IPS-NIHi7 (cell line): ENCODE measurements around the gene MAN2B1.
"Not testable (repeated sequence)": the region's sequence is repeated elsewhere in the genome, so short reads cannot be mapped to it uniquely, and the experiment has no call there.

ENCODE experiments used
- DNase-seq: peaks from one replicate; pipeline ENCODE4 v3.0.0; 2012; ENCODE audit warnings: mixed read lengths; ENCODE audit errors: extremely low spot score

The MAN2B1 gene

GRCh38 chr19:12689012-12689411 lies 22.5 kb upstream of the MAN2B1 start:
- DNase-seq: no peak

DNA sequence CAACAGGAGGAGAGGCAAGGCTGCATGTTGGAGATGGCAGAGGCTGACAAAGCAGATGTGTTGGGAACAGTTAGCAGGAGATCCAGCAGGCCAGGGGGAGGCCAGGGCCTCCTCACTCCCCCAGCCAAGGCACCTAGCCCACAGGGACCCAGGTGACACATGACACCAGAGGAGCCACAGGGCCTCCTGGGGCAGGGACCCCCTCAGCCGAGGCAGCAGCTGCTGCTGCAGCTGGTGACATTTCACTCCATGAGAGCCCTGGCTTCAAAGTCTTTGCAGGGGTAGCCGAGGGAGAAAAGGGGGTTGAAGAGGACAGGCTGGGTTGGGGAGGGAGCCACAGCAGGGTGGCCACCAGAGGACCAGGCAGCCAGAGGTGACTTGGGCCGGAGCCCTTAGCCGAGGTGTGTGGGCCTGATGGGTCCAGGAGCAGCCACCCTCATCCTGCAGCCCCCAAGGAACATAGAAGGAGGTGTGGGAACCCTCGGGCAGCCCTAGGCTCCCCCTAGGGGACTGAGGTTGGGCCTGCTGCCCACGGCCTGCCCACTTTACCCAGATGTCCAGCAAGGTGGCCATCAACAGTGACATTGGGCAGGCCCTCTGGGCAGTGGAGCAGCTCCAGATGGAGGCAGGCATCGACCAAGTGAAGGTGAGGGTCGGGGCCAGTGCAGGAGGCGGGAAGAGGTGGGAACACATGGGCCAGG lies 21.1 kb upstream of the MAN2B1 start, which contains the start of gene GNG14:
GNG14 (plus strand) TSS at position 503 of the 701 bp plus-strand sequence; CDS start at position 554, 51 bp downstream.
- DNase-seq: no peak

DNA sequence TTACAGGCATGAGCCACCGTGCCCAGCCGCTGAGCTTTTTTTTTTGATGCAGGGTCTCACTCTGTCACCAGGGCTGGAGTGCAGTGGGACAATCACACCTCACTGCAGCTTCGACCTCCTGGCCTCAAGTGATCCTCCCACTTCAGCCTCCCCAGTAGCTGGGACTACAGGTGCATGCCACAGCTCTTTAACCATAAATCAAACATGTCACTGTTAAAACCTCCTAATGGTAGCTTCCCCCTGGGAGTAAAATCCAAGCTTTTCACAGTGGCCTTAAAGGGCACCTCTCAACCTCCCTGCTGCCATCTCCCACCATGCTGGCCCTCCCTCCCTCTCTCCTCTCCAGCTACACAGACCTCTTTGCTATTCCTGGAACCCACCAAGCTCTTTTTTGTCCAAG lies 19.3 kb upstream of the MAN2B1 start:
- DNase-seq: no peak

GRCh38 chr19:12681074-12681987 lies 14.8 kb upstream of the MAN2B1 start, which contains the start of gene DHPS:
Gene DHPS, minus strand, starts transcription at chr19:12681880. Its CDS starts 114 bp downstream, at chr19:12681766.
- DNase-seq: peak; percentile 92

DNA sequence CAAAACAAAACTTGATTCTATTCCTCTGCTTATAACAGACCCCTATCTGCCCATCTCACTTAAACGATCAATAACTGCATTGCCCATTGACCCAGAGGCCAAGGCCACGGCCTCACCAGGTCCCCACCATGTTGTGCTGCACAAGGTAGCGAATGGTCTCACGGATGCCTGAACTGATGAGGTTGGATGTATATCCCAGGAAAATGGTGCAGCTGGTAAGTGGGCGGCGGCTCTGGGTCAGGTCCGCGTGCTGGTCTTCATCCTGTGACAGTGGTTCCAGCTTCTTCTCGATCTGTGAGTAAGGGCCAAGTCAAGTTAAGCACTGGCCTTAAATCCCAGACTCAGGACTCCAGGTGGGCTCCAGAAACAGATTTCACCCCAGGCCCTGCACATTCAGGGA lies 13.5 kb upstream of the MAN2B1 start:
- no peak for DNase-seq

GRCh38 chr19:12678039-12678438 lies 11.5 kb upstream of the MAN2B1 start:
- not testable (repeated sequence) for DNase-seq

DNA sequence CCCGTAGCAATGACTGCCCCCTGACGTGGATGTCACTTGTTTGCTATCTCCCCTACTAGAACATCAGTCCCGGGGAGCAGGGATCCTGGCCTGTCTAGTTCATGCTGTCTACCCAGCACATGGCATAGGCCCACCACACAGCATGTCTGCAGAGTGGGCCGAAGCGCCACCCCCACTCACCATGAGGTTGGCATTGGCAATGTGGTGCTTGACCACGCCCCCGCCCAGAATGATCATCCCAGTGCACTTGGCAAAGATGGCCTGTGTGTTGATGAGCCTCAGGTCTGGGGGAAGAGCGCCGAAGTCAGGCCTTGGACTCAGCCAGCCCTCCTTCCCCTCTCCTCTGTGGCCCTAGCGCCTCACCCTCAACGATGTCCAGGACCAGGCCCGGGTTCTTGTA lies 10.4 kb upstream of the MAN2B1 start:
- DNase-seq: no peak

DNA sequence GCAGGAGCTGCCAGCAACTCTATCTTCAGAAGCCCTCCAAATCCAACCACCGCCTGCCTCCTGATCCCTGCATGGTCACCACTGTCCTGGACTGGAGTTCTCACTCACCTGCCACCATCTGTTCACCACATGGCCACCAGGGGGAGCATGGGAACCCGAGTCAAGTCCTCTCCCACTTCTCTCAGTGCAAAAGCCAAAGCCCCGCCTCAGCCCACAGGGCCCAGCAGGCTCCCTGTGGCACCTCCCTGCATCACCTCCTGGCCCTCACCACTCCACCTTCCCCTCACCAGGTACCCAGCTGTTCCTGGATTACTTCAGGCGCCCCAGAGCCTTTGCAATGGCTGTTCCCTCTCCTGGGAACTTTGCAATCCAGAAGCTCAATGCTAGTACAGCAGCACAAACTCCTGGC lies 9.8 kb upstream of the MAN2B1 start:
- peak; percentile 87 for DNase-seq

- DNase-seq: no peak
Measured at GRCh38 chr19:12675940-12676339, 9.4 kb upstream of the MAN2B1 start.

DNA sequence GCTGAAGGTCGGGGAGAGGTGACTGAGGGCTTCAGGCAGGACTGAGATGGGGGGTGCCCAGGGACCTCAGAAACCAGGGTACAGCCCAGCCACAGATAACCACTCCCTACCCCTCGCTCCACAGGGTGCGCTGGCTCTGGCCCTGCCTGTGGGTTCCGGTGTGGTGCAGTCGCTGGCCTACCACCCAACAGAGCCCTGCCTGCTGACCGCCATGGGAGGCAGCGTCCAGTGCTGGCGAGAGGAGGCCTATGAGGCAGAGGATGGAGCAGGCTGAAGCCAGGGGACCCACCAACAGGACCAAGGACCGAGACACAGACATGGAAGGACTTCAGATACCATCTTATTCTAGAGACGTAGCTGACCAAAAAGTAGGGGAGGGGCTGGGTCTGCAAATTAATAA lies 8.9 kb upstream of the MAN2B1 start:
- no peak for DNase-seq

GRCh38 chr19:12672744-12673143 lies 6.2 kb upstream of the MAN2B1 start:
- DNase-seq: no peak

DNA sequence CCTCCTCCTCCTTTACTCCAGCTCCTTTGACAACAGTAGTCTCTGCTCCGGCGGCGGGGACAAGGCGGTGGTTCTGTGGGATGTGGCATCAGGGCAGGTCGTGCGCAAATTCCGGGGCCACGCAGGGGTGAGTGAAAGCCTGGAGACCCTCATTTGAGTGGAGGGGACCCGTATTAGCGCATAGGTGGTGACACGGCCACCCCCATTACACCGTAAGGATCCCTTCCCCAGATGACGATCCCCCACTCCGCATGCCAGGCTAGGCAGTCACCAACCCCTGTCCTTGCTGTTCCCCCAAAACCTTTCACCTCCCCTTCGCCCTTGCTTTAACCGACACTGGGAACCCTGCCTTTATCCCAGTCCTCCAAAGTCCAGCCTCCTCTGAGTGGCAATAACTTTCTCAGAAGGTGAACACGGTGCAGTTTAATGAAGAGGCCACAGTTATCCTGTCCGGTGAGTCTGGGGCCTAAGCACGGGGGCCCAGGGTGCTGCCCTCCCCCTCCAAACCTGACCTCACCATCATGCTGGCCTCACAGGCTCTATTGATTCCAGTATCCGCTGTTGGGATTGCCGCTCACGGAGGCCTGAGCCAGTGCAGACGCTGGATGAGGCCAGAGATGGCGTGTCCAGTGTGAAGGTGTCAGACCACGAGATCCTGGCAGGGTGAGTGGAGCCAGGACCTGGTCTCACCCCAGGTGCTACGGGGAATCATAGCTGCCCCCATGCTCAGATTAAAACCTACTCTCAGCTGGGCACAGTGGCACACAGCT lies 3.8 kb upstream of the MAN2B1 start:
- no peak for DNase-seq

GRCh38 chr19:12669270-12670158 lies 3.0 kb upstream of the MAN2B1 start:
- DNase-seq: peak; percentile 63

- no peak for DNase-seq
Measured at GRCh38 chr19:12668932-12669269, 2.4 kb upstream of the MAN2B1 start.

DNA sequence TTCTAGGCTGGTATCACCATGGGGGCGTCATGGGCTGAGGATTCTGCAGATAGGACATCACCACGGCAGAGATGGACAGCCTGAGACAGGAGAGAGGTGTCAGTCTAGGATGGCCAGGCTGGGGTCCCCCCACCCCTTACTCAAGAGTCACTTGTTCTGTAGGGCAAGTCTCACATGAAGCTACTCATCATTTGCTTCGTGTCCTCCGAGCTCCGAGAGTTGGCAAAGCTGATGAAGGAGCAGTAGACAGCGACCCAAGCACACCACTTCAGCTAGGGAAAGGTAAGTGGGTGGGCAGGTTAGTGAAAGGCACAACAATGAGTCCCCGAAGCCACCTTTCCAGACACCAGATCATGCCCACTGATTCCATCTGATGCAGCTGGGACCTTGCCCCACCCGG lies 1.8 kb upstream of the MAN2B1 start:
- no peak for DNase-seq

DNA sequence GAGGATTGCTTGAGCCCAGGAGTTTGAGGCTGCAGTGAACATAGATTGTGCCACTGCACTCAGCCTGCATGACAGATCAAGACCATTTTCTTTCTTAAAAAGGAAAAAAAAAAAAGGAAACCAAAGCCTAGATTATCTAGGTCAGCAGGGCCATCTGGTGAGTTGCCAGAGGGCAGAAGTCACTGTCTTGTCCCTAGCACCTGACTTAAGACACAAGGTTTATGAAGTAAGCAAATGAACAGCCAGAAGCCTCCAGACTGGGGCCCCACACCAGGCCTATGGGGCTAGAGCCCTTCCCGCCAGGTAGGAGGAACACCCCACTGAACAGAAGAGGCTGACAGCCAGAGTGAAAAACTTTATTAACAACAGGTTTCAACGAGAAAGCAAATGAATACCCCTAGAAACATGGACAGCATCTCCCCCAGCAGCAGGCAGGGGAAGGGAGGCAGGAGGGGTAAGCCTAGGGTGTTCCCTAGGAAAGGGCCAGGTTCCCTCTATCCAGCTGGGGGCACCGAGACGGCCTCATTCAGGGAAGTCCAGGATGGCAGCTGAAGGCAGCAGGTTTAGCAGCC lies 1.3 kb upstream of the MAN2B1 start:
- DNase-seq: no peak

DNA sequence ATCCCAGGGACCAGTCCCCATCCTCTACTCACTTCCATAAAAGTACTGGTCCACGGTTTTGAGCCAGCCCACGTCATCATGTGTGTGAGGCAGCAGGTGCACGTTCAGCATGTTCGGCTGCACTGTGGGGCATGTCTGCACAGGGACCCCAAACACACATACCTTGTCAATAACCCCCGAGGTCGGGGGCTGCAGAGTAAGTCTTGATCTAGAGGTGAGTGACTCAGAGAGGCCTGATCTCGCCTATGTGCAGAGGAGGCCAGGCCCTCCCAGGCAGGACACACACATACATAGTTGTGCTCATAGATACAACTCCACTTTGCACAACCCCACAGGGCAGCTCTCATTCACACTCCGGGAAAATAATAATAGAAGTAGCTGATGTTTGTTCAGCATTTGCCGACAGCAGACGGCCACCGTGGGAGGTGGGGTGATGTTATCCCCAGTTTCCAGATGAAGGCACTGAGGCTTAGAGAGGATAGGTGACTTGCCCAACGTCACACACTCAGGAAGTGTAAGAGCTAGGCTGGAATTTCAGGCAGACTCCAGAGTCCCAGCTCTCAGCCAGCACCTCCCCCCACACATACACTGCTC lies 774 bp downstream of the MAN2B1 start:
- DNase-seq: no peak

- no peak for DNase-seq
Measured at GRCh38 chr19:12665281-12665573, 1.3 kb downstream of the MAN2B1 start.

DNA sequence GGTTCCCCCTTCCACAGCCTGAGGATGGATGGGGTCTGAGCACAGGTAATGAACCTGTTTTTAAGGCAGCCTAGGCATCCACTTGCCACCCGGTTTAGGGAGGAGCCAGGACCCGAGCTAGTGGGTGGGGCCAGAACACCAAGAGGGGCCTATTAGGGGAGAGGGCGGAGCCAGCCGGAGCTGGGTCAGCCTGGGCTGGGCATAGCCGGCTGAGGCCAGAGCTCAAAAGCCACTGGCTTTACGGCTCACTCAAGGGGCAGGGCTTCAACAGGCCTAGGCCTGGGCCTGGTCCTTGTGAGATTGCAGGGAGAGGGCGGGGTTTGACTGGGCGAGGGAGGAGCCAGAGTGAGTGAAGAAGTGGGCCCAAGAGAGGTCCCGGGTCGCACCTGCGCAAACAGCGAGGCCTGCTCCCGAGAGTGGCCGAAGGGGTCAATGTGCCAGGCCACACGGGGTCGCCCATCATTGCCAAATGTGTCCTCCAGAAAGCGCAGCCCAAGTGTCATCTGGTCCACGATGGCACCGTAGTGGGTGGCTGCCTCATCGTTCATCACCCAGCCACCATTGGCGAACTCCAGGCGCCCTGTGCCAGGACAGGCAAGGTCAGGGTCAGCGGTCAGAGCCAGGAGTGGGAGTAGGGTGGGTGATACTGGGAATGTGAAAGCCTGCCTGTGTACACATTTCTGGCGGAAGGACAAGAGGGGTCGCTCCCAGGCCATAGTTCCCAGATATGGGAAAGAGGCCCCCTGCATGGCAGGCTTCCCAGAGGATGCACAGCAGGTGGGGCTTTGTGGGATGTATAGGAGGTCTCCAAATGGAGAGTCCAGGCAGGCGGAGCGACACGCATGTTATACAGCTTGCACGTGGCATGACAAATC lies 1.9 kb downstream of the MAN2B1 start:
- DNase-seq: peak; percentile 93

GRCh38 chr19:12660980-12661379 lies 5.6 kb downstream of the MAN2B1 start:
- no peak for DNase-seq
